Esophagus squamous epithelium (tissue), 5 donors: ENCODE data around the gene DNAJB6. TPM values are rescaled to one million over a fixed set of nuclear protein-coding genes. Genes with fewer than 3 reads are reported as not detected.
"Not testable (repeated sequence)": the region's sequence is repeated elsewhere in the genome, so short reads cannot be mapped to it uniquely, and the experiment has no call there.

Experiments
- DNase-seq: peaks from one replicate; lab custom pipeline; 2025; lab: John Stamatoyannopoulos, UW
- H3K27ac ChIP-seq, 4 donors: fragments of 200-600 bp; sonication (generic); one replicate each; pipeline ENCODE4 v1.5.1; 2016 to 2019; ENCODE audit warnings: mild to moderate bottlenecking in 1 of 4
- H3K27me3 ChIP-seq, 4 donors: fragments of 200-600 bp; sonication (generic); 1 replicate in 3 of 4; 2 replicates in 1 of 4; pipeline versions ENCODE4 v1.5.1 to v1.6.0; 2017 to 2021; ENCODE audit warnings: antibody characterized with exemption in 1 of 4
- H3K36me3 ChIP-seq, 3 donors: fragments of 200-600 bp; sonication (generic); one replicate each; pipeline ENCODE4 v1.5.1; 2016 to 2019
- H3K4me1 ChIP-seq, 3 donors: fragments of 200-600 bp; sonication (generic); one replicate each; pipeline ENCODE4 v1.5.1; 2017 to 2019
- H3K4me3 ChIP-seq, 4 donors: fragments of 200-600 bp; sonication (generic); 1 replicate in 3 of 4; 2 replicates in 1 of 4; pipeline ENCODE4 v1.5.1; 2016 to 2019; ENCODE audit warnings: mild to moderate bottlenecking in 2 of 4, moderate library complexity in 1 of 4
- H3K9me3 ChIP-seq, 3 donors: fragments of 200-600 bp; sonication (generic); one replicate each; pipeline ENCODE4 v1.5.1; 2016 to 2019
- CTCF ChIP-seq, 6 experiments: fragments of 450-650 bp in 4 of 6; fragments of 200-600 bp in 2 of 6; sonication (generic) in 2 of 6; IDR thresholded peaks; one replicate each; pipeline ENCODE4 v1.5.1; 2016 to 2019; ENCODE audit warnings: antibody characterized with exemption in 6 of 6, mild to moderate bottlenecking in 4 of 6, moderate library complexity in 4 of 6
- POLR2A ChIP-seq, 4 donors: fragments of 450-650 bp; IDR thresholded peaks; one replicate each; pipeline ENCODE4 v1.6.1; 2017; ENCODE audit warnings: antibody characterized with exemption in 4 of 4, mild to moderate bottlenecking in 4 of 4, moderate library complexity in 3 of 4
- WGBS, 2 donors: methylation state at CpG; one replicate each; pipeline ENCODE4 v1.1.5; 2018; 5-methylcytosine and 5-hydroxymethylcytosine counted together
- intact Hi-C: fragments of 100-400 bp; cut with DNase I; formaldehyde crosslinking; loops from one replicate; pipeline ENCODE4 v1.15.0; 2022
- total RNA-seq, 4 donors: library from RNA; depleted of rRNA; stranded (reverse); fragments of >200 nt; gene quantifications; one replicate each; pipeline ENCODE4 v1.1.0, GENCODE V29; 2016
- donor health status: DM: yes; HTN: yes; CAD: no.

DNAJB6 gene
- total RNA-seq, 4 donors from 2014 or later, result 96.5 to 193 (median 160) TPM

- TF ChIP-seq CTCF (IDR thresholded peaks at IDR 0.05), result no peak
- no peak for TF ChIP-seq POLR2A (IDR thresholded peaks at IDR 0.05)
- Histone ChIP-seq H3K9me3 (no peaks in the 10 kb centered on the region), H3K4me1 (no peaks in the 10 kb centered on the region), H3K27ac (no peak overlapping the region), H3K36me3 (no peaks in the 10 kb centered on the region), H3K4me3 (no peak overlapping the region), H3K27me3 (peaks cover 0 to under 1% (median 0%) of the 10 kb centered on the region in 4 donors)
- intact Hi-C loops, result no loop called here
- WGBS, 2 donors, result 71 to 84% methylated on average over 11 to 15 of the region's 27 CpGs
- DNase-seq, result no peak
These were observed 107.4 kb downstream of the DNAJB6 start for GRCh38 chr7:157444011-157444842.

DNA sequence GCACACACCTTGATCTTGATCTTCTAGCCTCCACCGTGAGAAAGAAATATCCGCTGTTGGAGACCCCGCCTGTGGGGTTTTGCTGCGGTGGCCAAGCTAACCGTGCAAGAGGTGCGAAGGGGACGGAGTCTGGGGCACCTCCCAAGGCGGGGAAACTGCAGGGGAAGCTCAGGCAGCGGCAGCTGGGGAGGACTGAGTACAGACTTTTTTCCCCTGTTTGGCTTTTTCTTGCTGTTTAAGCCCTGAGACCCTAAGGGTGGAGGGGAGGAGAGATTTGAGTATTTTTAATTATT lies 108.0 kb downstream of the DNAJB6 start:
- intact Hi-C loops, result no loop called here
- Histone ChIP-seq H3K4me3 (no peak overlapping the region), H3K27ac (no peak overlapping the region), H3K9me3 (no peaks in the 10 kb centered on the region), H3K36me3 (no peaks in the 10 kb centered on the region), H3K4me1 (no peaks in the 10 kb centered on the region), H3K27me3 (no peaks in the 10 kb centered on the region)
- 68 to 79% methylated on average over 9 of the region's 9 CpGs for WGBS, 2 donors
- no peak for TF ChIP-seq CTCF (IDR thresholded peaks at IDR 0.05)
- no peak for DNase-seq

DNA sequence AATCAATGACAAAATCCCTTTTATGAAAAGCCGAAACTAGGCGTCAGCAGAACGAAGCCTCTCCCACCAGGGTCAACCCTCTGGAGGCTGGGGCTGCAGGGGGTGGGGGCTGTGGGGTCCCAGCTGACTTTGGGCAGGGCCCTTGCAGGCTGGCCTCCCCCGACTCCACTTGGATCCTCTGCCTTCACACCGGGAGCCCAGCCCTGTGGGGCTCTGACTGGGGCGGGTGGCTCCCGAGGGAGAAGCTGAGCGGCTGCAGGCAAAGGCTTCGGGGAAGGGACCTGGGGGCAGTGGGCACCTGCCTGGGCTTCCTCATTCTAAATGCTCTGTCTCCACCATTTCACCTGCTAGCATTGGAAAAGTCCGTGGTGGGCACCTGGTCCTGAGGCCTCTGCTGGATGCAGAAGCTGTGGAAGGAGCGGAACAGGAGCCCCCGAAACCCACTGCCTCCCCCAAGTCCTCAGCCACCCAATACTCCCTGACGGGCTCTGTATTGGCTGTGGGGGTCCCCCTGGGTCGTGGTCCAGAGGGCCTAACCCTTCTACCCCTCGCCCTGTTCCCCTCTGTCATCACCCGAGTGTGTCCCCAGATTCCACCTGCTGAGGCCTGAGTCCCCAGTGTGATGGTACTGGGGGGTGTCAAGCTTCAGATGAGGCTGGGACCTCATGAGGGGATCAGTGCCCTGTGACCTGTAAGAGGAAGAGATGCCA lies 108.6 kb downstream of the DNAJB6 start:
- WGBS, 2 donors, result 73 to 88% methylated on average over 3 to 8 of the region's 16 CpGs
- intact Hi-C loops, result no loop called here
- no peak overlapping the region for H3K4me3 ChIP-seq

GRCh38 chr7:157445956-157446295 lies 109.1 kb downstream of the DNAJB6 start:
- no peaks in the 10 kb centered on the region for H3K36me3 ChIP-seq
- no peaks in the 10 kb centered on the region for H3K27me3 ChIP-seq
- TF ChIP-seq CTCF (IDR thresholded peaks at IDR 0.05) (no peak), POLR2A (IDR thresholded peaks at IDR 0.05) (no peak)
- H3K4me3 ChIP-seq, result no peak overlapping the region
- no peak for DNase-seq
- WGBS, 2 donors, result 90 to 94% methylated on average over 6 to 9 of the region's 11 CpGs
- H3K9me3 ChIP-seq, result no peaks in the 10 kb centered on the region
- intact Hi-C loops, result no loop called here
- H3K4me1 ChIP-seq, result no peaks in the 10 kb centered on the region
- no peak overlapping the region for H3K27ac ChIP-seq

More for the DNA sequence above, 108.6 kb downstream of the DNAJB6 start:
- H3K27ac ChIP-seq, result no peak overlapping the region
- H3K27me3 ChIP-seq, result no peaks in the 10 kb centered on the region
- H3K9me3 ChIP-seq, result no peaks in the 10 kb centered on the region
- H3K4me1 ChIP-seq, result no peaks in the 10 kb centered on the region
- DNase-seq, result no peak
- no peak for TF ChIP-seq CTCF (IDR thresholded peaks at IDR 0.05)
- no peak for TF ChIP-seq POLR2A (IDR thresholded peaks at IDR 0.05)
- no peaks in the 10 kb centered on the region for H3K36me3 ChIP-seq

DNA sequence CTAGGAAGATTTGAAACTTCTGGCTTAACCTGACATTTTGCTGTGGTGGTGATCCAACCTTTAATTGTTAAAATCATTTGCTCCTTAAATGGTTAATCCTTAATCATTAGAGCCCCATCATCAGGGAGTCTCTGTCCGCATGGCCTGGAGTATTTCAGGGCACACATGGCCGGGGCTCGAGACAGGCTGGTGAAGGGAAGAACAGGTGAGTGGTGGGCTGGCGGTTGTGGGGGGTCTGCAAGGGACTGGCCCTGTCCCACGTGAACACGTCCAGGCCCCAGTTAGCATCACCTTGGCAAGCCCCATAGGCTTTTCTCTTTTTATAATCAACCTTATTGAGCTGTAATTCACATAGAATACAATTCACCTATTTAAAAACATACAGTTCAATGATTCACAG lies 109.5 kb downstream of the DNAJB6 start:
- H3K36me3 ChIP-seq, result no peaks in the 10 kb centered on the region
- DNase-seq, result no peak
- H3K9me3 ChIP-seq, result no peaks in the 10 kb centered on the region
- H3K27ac ChIP-seq, result no peak overlapping the region
- 62 to 72% methylated on average over 4 to 5 of the region's 6 CpGs for WGBS, 2 donors
- no peaks in the 10 kb centered on the region for H3K4me1 ChIP-seq
- no peak overlapping the region for H3K4me3 ChIP-seq
- intact Hi-C loops, result no loop called here
- no peaks in the 10 kb centered on the region for H3K27me3 ChIP-seq
- TF ChIP-seq POLR2A (IDR thresholded peaks at IDR 0.05) (no peak), CTCF (IDR thresholded peaks at IDR 0.05) (no peak)

GRCh38 chr7:157454003-157454402 lies 117.2 kb downstream of the DNAJB6 start:
- intact Hi-C loops, H3K4me1 ChIP-seq, DNase-seq, H3K9me3 ChIP-seq, H3K36me3 ChIP-seq, H3K27ac ChIP-seq, H3K4me3 ChIP-seq: not testable (repeated sequence)
- peaks cover 0 to 17% (median 0%) of the 10 kb centered on the region in 4 donors for H3K27me3 ChIP-seq
- 86 to 94% methylated on average over 3 to 7 of the region's 12 CpGs for WGBS, 2 donors
